ENCODE measurements around the gene RHBDL3. TPM values are rescaled to one million over a fixed set of nuclear protein-coding genes. Genes with fewer than 3 reads are reported as not detected.
A peak's percentile ranks its signal among the peaks of the same experiment; 100 is the strongest.

The RHBDL3 gene
- total RNA-seq, 1 experiment from 2014 or later: 12.5 TPM

DNA sequence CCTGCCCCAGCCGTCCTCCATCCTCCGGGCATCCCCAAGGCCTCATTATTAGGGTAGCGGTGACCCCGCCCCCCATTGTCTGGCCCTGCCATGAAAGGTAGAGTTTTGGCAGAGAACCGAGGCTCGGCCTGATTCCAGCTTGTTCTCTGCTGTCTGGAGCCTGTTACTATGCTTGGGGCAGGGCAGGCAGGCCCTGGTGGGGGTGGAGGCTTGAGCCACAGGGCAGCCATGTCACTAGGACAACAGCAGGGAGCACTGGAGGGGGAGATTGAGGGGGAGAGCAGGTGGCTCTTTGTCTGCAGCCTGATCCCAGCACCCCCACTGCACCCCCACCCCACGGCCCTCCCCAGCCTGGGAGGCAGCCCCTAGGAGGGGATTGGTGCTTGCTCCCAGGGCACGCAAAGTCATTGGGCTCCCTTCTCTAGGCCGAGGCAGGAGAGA lies 15.4 kb downstream of the RHBDL3 start:
- DNase-seq: no peak
- Histone ChIP-seq H2AFZ (ENCODE audit: low read length) (no peak overlapping the region), H3K27ac (ENCODE audit: insufficient read length, low read depth, low read length) (no peak overlapping the region)

More for the DNA sequence above, 15.4 kb downstream of the RHBDL3 start:
- Histone ChIP-seq H2BK12ac (ENCODE audit: insufficient read length, low read depth, low read length) (no peak overlapping the region), H3K23ac (ENCODE audit: insufficient read length, low read depth, low read length) (no peak overlapping the region), H3K79me2 (ENCODE audit: insufficient read depth, low read length) (no peaks in the 10 kb centered on the region), H2BK20ac (ENCODE audit: low read depth, low read length, poor library complexity, severe bottlenecking) (no peak overlapping the region), H3K9ac (ENCODE audit: extremely low read depth, insufficient read length, low read length) (no peak overlapping the region), H4K8ac (replicated peaks; ENCODE audit: insufficient read length, low read depth, low read length) (no peak overlapping the region), H4K5ac (ENCODE audit: insufficient read length, low read depth, low read length) (no peak overlapping the region), H2BK120ac (ENCODE audit: low read depth, low read length, poor library complexity, severe bottlenecking) (no peak overlapping the region), H3K4ac (ENCODE audit: low read depth, low read length) (no peak overlapping the region), H3K79me1 (ENCODE audit: insufficient read depth, low read depth, low read length, poor library complexity, severe bottlenecking) (no peaks in the 10 kb centered on the region), H3K56ac (ENCODE audit: insufficient read length, low read depth, low read length) (no peak overlapping the region), H4K20me1 (ENCODE audit: control insufficient read depth, insufficient read depth, insufficient read length) (no peaks in the 10 kb centered on the region), H3K4me1 (ENCODE audit: insufficient read depth, low read length) (peaks cover 5% of the 10 kb centered on the region; the same call in 1 of the 2 replicates), H2BK5ac (ENCODE audit: insufficient read length, low read length) (no peak overlapping the region), H2AK5ac (ENCODE audit: insufficient read length, low read length) (no peak overlapping the region), H3K9me3 (ENCODE audit: control insufficient read depth, low read depth, low read length) (no peaks in the 10 kb centered on the region), H3K14ac (ENCODE audit: insufficient read depth, low read length) (no peak overlapping the region; the same call in 1 of the 2 replicates), H3T11ph (ENCODE audit: low read length) (no peak overlapping the region), H2BK15ac (ENCODE audit: low read depth, low read length) (no peak overlapping the region), H3K18ac (ENCODE audit: insufficient read length, low read depth, low read length) (no peak overlapping the region), H4K91ac (ENCODE audit: insufficient read length, low read depth, low read length) (no peak overlapping the region), H3K27me3 (ENCODE audit: insufficient read depth, low read length) (no peaks in the 10 kb centered on the region), H3K23me2 (ENCODE audit: insufficient read length, low read depth, low read length, poor library complexity, severe bottlenecking) (no peaks in the 10 kb centered on the region), H3K4me2 (ENCODE audit: insufficient read depth, insufficient read length, low read length) (no peak overlapping the region)
- H3K4me1 Mint-ChIP-seq: peaks cover 53 to 75% of the 10 kb centered on the region in 2 experiments
- peak overlapping the region; percentile 66 to 97 (median 90); a peak in 4 of 7 replicates for H3K27ac Mint-ChIP-seq
- peaks cover 2 to 13% (median 7%) of the 10 kb centered on the region in 3 experiments; a peak in 6 of 7 replicates for H3K36me3 Mint-ChIP-seq (ENCODE audit: insufficient read depth in 1 of 3, low read depth in 3 of 3)
- H3K4me3 Mint-ChIP-seq: peak overlapping the region in 1 of 2 experiments; percentile 57; a peak in 2 of 5 replicates
- H3K9me3 Mint-ChIP-seq: no peaks in the 10 kb centered on the region; a peak in 1 of 5 replicates
- WGBS (ENCODE audit: extremely low coverage, insufficient read length, low lambda C conversion rate): no CpG with 5 or more reads among the region's 9 CpGs
- peaks cover 24% of the 10 kb centered on the region for H3K27me3 Mint-ChIP-seq (ENCODE audit: low read depth)
- TF ChIP-seq, protein P1, sequence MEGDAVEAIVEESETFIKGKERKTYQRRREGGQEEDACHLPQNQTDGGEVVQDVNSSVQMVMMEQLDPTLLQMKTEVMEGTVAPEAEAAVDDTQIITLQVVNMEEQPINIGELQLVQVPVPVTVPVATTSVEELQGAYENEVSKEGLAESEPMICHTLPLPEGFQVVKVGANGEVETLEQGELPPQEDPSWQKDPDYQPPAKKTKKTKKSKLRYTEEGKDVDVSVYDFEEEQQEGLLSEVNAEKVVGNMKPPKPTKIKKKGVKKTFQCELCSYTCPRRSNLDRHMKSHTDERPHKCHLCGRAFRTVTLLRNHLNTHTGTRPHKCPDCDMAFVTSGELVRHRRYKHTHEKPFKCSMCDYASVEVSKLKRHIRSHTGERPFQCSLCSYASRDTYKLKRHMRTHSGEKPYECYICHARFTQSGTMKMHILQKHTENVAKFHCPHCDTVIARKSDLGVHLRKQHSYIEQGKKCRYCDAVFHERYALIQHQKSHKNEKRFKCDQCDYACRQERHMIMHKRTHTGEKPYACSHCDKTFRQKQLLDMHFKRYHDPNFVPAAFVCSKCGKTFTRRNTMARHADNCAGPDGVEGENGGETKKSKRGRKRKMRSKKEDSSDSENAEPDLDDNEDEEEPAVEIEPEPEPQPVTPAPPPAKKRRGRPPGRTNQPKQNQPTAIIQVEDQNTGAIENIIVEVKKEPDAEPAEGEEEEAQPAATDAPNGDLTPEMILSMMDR (conservative IDR thresholded peaks at IDR 0.05): no peak
